Suprapubic skin (tissue), 3 donors: Measurements from ENCODE around the gene ADAMTS2.

Experiments
- POLR2A ChIP-seq, 2 donors: fragments of 450-650 bp; IDR thresholded peaks; one replicate each; pipeline ENCODE4 v1.6.1; 2017; ENCODE audit warnings: antibody characterized with exemption in 2 of 2, mild to moderate bottlenecking in 2 of 2, moderate library complexity in 2 of 2
- TF ChIP-seq, protein P1 (sequence below), 2 donors: fragments of 200-600 bp in 1 of 2; fragments of 450-650 bp in 1 of 2; sonication (generic) in 1 of 2; IDR thresholded peaks; one replicate each; pipeline ENCODE4 v1.5.1; 2016 to 2019; ENCODE audit warnings: antibody characterized with exemption in 2 of 2, mild to moderate bottlenecking in 1 of 2, moderate library complexity in 1 of 2

DNA sequence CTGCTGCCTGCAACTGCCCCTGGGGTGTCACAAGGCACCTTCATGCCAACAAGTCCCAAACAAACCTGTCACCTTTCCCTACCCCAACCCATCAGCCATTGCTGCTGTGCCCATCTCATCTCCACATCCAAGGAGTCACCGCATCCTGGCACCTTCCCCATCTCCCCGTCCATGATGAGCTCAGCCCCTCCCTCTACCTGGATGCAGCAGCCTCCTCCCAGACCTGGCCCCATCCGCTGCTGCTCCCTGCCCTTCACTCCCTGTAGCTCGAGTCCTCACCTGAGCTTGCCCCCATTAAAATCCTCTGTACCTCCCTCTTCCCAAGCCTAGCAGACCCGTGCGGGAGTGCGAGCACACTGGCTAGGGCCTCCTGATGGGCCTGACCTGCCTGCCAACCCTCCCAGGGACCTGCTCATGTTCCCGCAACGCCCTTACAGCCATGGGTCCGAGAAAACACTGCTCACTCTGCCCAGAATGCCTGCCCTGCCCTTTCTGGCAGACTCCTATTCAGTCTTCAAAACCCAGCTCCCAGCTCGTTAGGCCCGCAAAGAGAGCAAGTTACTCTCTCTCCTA, 110.6 kb downstream of the ADAMTS2 start:
- TF ChIP-seq, protein P1, sequence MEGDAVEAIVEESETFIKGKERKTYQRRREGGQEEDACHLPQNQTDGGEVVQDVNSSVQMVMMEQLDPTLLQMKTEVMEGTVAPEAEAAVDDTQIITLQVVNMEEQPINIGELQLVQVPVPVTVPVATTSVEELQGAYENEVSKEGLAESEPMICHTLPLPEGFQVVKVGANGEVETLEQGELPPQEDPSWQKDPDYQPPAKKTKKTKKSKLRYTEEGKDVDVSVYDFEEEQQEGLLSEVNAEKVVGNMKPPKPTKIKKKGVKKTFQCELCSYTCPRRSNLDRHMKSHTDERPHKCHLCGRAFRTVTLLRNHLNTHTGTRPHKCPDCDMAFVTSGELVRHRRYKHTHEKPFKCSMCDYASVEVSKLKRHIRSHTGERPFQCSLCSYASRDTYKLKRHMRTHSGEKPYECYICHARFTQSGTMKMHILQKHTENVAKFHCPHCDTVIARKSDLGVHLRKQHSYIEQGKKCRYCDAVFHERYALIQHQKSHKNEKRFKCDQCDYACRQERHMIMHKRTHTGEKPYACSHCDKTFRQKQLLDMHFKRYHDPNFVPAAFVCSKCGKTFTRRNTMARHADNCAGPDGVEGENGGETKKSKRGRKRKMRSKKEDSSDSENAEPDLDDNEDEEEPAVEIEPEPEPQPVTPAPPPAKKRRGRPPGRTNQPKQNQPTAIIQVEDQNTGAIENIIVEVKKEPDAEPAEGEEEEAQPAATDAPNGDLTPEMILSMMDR (IDR thresholded peaks at IDR 0.05), result no peak
- TF ChIP-seq POLR2A (IDR thresholded peaks at IDR 0.05), result no peak
